T-cell (primary cell): ENCODE data around the gene SMPDL3A. TPM values are rescaled to one million over a fixed set of nuclear protein-coding genes. Genes with fewer than 3 reads are reported as not detected.

Experiments
- ATAC-seq, 4 experiments: fragments of 200-7000 bp in 3 of 4; fragments of 150-1000 bp in 1 of 4; cut with Tn5 transposase; replicated peaks in 1 of 4; 1 replicate in 3 of 4; 2 replicates in 1 of 4; pipeline ENCODE4 v1.10.0; 2021; ENCODE audit warnings: moderate library complexity in 3 of 4, mild to moderate bottlenecking in 2 of 4, moderate number of reproducible peaks in 1 of 4
- CTCF ChIA-PET, 2 donors: fragments of 300-600 bp; sonication (Branson Sonifier 250); formaldehyde crosslinking; loops; one replicate each; lab custom pipeline; 2022; ENCODE audit warnings: antibody characterized with exemption in 2 of 2; lab: Charles Lee
- POLR2A ChIA-PET, 2 donors: fragments of 300-600 bp; sonication (Branson Sonifier 250); formaldehyde crosslinking; loops; one replicate each; lab custom pipeline; 2022; ENCODE audit warnings: antibody characterized with exemption in 2 of 2; lab: Charles Lee
- DNase-seq, 35 experiments: peaks; one replicate each; pipeline versions ENCODE4 v3.0.0 to v3.0.0-alpha.2; 2013 to 2023
- H3K27ac ChIP-seq: one replicate; pipeline ENCODE4 v1.5.1; 2013; ENCODE audit warnings: low read length
- H3K27me3 ChIP-seq, 2 experiments: replicated peaks in 1 of 2; 1 replicate in 1 of 2; 2 replicates in 1 of 2; pipeline versions ENCODE4 v1.6.1 to v1.7.0; 2013; ENCODE audit warnings: low read length in 1 of 2, mixed read lengths in 1 of 2; ENCODE audit not compliant: control insufficient read depth in 2 of 2, insufficient read depth in 2 of 2; ENCODE audit errors: extremely low read depth in 1 of 2
- H3K36me3 ChIP-seq, 2 donors: 1 replicate in 1 of 2; 2 replicates in 1 of 2; pipeline versions ENCODE4 v1.6.1 to v1.7.0; 2013; ENCODE audit warnings: low read length in 1 of 2; ENCODE audit not compliant: control insufficient read depth in 2 of 2, insufficient read depth in 1 of 2; ENCODE audit errors: extremely low read depth in 1 of 2
- H3K4me1 ChIP-seq, 2 experiments: 1 replicate in 1 of 2; 2 replicates in 1 of 2; pipeline versions ENCODE4 v1.6.1 to v1.7.0; 2013; ENCODE audit warnings: low read length in 2 of 2, mixed read lengths in 1 of 2; ENCODE audit not compliant: insufficient read depth in 2 of 2, control insufficient read depth in 1 of 2; ENCODE audit errors: extremely low read depth in 1 of 2
- H3K4me3 ChIP-seq, 2 donors: 1 replicate in 1 of 2; 2 replicates in 1 of 2; pipeline versions ENCODE4 v1.5.1 to v1.7.0; 2013; ENCODE audit warnings: mild to moderate bottlenecking in 2 of 2, low read length in 1 of 2, moderate library complexity in 1 of 2; ENCODE audit not compliant: control insufficient read depth in 1 of 2; ENCODE audit errors: extremely low read depth in 1 of 2
- H3K9me3 ChIP-seq: 2 replicates; pipeline ENCODE4 v1.7.0; 2013
- H3K27ac Mint-ChIP-seq, 2 donors: one replicate each; pipeline ENCODE4 v1.8.0; 2020 to 2021; ENCODE audit warnings: mild to moderate bottlenecking in 2 of 2, mixed read lengths in 2 of 2
- H3K27me3 Mint-ChIP-seq, 2 donors: one replicate each; pipeline ENCODE4 v1.8.0; 2021 to 2022; ENCODE audit warnings: mixed read lengths in 2 of 2
- H3K36me3 Mint-ChIP-seq: one replicate; pipeline ENCODE4 v1.8.0; 2021; ENCODE audit warnings: mixed read lengths
- H3K4me1 Mint-ChIP-seq, 3 donors: one replicate each; pipeline ENCODE4 v1.8.0; 2020 to 2022; ENCODE audit warnings: mixed read lengths in 3 of 3, mild to moderate bottlenecking in 1 of 3
- H3K4me3 Mint-ChIP-seq, 3 donors: one replicate each; pipeline ENCODE4 v1.8.0; 2020 to 2022; ENCODE audit warnings: mild to moderate bottlenecking in 3 of 3, mixed read lengths in 3 of 3, moderate library complexity in 3 of 3
- H3K9me3 Mint-ChIP-seq, 3 donors: one replicate each; pipeline ENCODE4 v1.8.0; 2020 to 2022; ENCODE audit warnings: mixed read lengths in 3 of 3
- WGBS: methylation state at CpG from one replicate; pipeline ENCODE4 v1.1.5; 2013; ENCODE audit warnings: missing lambda C conversion rate; ENCODE audit not compliant: insufficient coverage; 5-methylcytosine and 5-hydroxymethylcytosine counted together
- total RNA-seq, 35 experiments: library from RNA in 6 of 35; stranded (reverse) in 6 of 35; fragments of 120-200 nt in 1 of 35; gene quantifications; one replicate each; pipeline versions ENCODE4 v1.2.1 to v1.2.4 and lab custom pipeline; 2013 to 2026

SMPDL3A gene
- total RNA-seq, 5 donors from 2014 or later (not counting 1 experiment from before 2014, with no cell fraction given) = 0.16 TPM; not detected in 4

- H3K4me1 ChIP-seq = no peaks in the 10 kb centered on the region
- DNase-seq = no peak
- Mint-ChIP-seq H3K27me3 (no peaks in the 10 kb centered on the region), H3K36me3 (no peaks in the 10 kb centered on the region), H3K9me3 (no peaks in the 10 kb centered on the region), H3K4me1 (no peaks in the 10 kb centered on the region), H3K27ac (no peak overlapping the region), H3K4me3 (no peak overlapping the region)
- H3K9me3 ChIP-seq = no peaks in the 10 kb centered on the region
- H3K27me3 ChIP-seq = peaks cover 0 to 3% of the 10 kb centered on the region in 2 experiments
- no peaks in the 10 kb centered on the region for H3K36me3 ChIP-seq
- H3K4me3 ChIP-seq = no peak overlapping the region
- H3K27ac ChIP-seq = no peak overlapping the region
- CTCF ChIA-PET = no interaction called here
- WGBS = 75% methylated on average over 4 of the region's 5 CpGs
- no peak for ATAC-seq
- POLR2A ChIA-PET = no interaction called here
Measured at GRCh38 chr6:122804962-122805485, 16.0 kb downstream of the SMPDL3A start.

- Histone ChIP-seq H3K27ac (no peak overlapping the region), H3K27me3 (peaks cover 0 to 3% of the 10 kb centered on the region in 2 experiments), H3K4me3 (no peak overlapping the region), H3K9me3 (no peaks in the 10 kb centered on the region), H3K36me3 (no peaks in the 10 kb centered on the region), H3K4me1 (no peaks in the 10 kb centered on the region)
- Mint-ChIP-seq H3K27me3 (no peaks in the 10 kb centered on the region), H3K9me3 (no peaks in the 10 kb centered on the region), H3K27ac (no peak overlapping the region), H3K4me3 (no peak overlapping the region), H3K4me1 (no peaks in the 10 kb centered on the region), H3K36me3 (no peaks in the 10 kb centered on the region)
- POLR2A ChIA-PET = no interaction called here
- CTCF ChIA-PET = no interaction called here
- DNase-seq (no peak), ATAC-seq (no peak)
- WGBS = no CpG with 5 or more reads among the region's 2 CpGs
Measured at GRCh38 chr6:122806291-122806690, 17.2 kb downstream of the SMPDL3A start.

DNA sequence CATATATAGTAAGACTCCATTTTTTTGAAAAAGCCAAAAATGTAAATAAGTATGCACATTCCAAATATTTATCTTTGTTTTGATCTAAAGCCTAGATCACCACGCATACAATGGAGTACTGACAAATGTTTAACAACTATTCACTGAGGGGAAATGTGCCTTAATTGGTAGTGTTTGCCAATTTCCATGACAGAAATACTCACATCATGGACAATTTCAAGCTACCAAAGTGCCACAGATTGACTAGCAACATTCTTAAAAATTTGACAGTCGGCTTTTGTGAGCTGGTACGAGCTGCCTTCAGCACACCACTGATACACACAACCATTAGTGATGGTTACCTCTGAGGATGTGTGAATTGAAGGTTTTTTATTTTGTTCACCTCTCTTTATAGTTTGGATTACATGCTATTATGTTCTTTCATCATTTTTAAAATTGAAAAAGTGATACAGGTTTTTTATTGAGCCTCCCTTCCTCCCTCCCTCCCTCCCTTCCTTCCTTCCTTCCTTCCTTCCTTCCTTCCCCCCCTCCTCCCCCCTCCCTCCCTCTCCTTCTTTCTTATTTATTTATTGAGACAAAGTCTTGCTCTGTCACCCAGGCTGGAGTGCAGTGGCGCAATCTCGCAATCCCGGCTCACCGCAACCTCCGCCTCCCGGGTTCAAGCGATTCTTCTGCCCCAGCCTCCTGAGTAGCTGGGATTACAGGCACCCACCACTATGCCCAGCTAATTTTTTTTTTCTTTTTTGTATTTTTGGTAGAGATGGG is 19.2 kb downstream of the SMPDL3A start:
- Histone ChIP-seq H3K4me1 (no peaks in the 10 kb centered on the region), H3K36me3 (no peaks in the 10 kb centered on the region), H3K27me3 (peaks cover 0 to 3% of the 10 kb centered on the region in 2 experiments), H3K27ac (no peak overlapping the region), H3K9me3 (no peaks in the 10 kb centered on the region), H3K4me3 (no peak overlapping the region)
- CTCF ChIA-PET = no interaction called here
- H3K4me3 Mint-ChIP-seq = no peak overlapping the region
- DNase-seq (no peak), ATAC-seq (no peak)
- H3K27me3 Mint-ChIP-seq = no peaks in the 10 kb centered on the region
- H3K9me3 Mint-ChIP-seq = no peaks in the 10 kb centered on the region
- no peaks in the 10 kb centered on the region for H3K36me3 Mint-ChIP-seq
- no peak overlapping the region for H3K27ac Mint-ChIP-seq
- WGBS = no CpG with 5 or more reads among the region's 10 CpGs
- no peaks in the 10 kb centered on the region for H3K4me1 Mint-ChIP-seq
- POLR2A ChIA-PET = no interaction called here

- no peaks in the 10 kb centered on the region for H3K36me3 ChIP-seq
Measured at GRCh38 chr6:122809001-122809400, 19.9 kb downstream of the SMPDL3A start.

GRCh38 chr6:122809691-122810090 is 20.6 kb downstream of the SMPDL3A start:
- H3K27ac Mint-ChIP-seq = no peak overlapping the region
- no peaks in the 10 kb centered on the region for H3K27me3 Mint-ChIP-seq
- no peak overlapping the region for H3K4me3 ChIP-seq
- no peaks in the 10 kb centered on the region for H3K9me3 ChIP-seq
- CTCF ChIA-PET = no interaction called here
- H3K36me3 Mint-ChIP-seq = no peaks in the 10 kb centered on the region
- H3K9me3 Mint-ChIP-seq = no peaks in the 10 kb centered on the region
- no peak for DNase-seq
- H3K27me3 ChIP-seq = no peaks in the 10 kb centered on the region
- 13% methylated on average over 1 of the region's 2 CpGs for WGBS
- H3K4me3 Mint-ChIP-seq = no peak overlapping the region
- H3K27ac ChIP-seq = no peak overlapping the region
- no peaks in the 10 kb centered on the region for H3K4me1 Mint-ChIP-seq
- no peaks in the 10 kb centered on the region for H3K36me3 ChIP-seq
- no peak for ATAC-seq
- no peaks in the 10 kb centered on the region for H3K4me1 ChIP-seq
- POLR2A ChIA-PET = no interaction called here

More at GRCh38 chr6:122809001-122809400, 19.9 kb downstream of the SMPDL3A start:
- Histone ChIP-seq H3K9me3 (no peaks in the 10 kb centered on the region), H3K27ac (no peak overlapping the region), H3K4me1 (no peaks in the 10 kb centered on the region), H3K4me3 (no peak overlapping the region), H3K27me3 (peaks cover 0 to 3% of the 10 kb centered on the region in 2 experiments)
- Mint-ChIP-seq H3K27ac (no peak overlapping the region), H3K27me3 (no peaks in the 10 kb centered on the region), H3K4me1 (no peaks in the 10 kb centered on the region), H3K36me3 (no peaks in the 10 kb centered on the region), H3K4me3 (no peak overlapping the region), H3K9me3 (no peaks in the 10 kb centered on the region)
- ChIA-PET CTCF (no interaction called here), POLR2A (no interaction called here)
- DNase-seq (no peak), ATAC-seq (no peak)
- WGBS = 100% methylated on average over 1 of the region's 4 CpGs

DNA sequence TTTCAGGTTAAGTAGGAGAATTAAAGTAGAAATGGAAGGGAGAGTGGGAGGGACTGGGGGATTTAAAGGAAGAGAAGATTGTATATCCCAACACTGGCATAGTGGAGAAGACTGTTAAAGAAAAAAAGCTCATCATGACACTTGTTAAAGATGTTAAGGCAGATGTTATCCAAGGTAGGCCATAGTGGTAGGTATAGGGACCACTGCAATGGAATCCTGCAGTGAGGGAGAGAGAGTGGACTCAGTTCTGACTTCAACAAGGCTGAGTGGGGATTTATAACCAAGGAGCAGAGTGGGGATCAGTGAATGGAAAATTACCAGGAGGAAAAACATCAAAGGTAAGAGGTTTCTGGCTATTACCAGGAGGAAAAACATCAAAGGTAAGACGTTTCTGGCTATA is 21.1 kb downstream of the SMPDL3A start:
- no peaks in the 10 kb centered on the region for H3K4me1 ChIP-seq
- Mint-ChIP-seq H3K4me3 (no peak overlapping the region), H3K36me3 (no peaks in the 10 kb centered on the region), H3K9me3 (no peaks in the 10 kb centered on the region), H3K4me1 (no peaks in the 10 kb centered on the region), H3K27me3 (no peaks in the 10 kb centered on the region), H3K27ac (no peak overlapping the region)
- ATAC-seq (no peak), DNase-seq (no peak)
- whole genome bisulfite sequencing = 33% methylated on average over 1 of the region's 1 CpG
- no peaks in the 10 kb centered on the region for H3K9me3 ChIP-seq
- H3K4me3 ChIP-seq = no peak overlapping the region
- no peaks in the 10 kb centered on the region for H3K27me3 ChIP-seq
- POLR2A ChIA-PET = no interaction called here
- CTCF ChIA-PET = no interaction called here
- no peak overlapping the region for H3K27ac ChIP-seq
- H3K36me3 ChIP-seq = no peaks in the 10 kb centered on the region
